ENCODE measurements around the gene TMEM132D. TPM values are rescaled to one million over a fixed set of nuclear protein-coding genes. Genes with fewer than 3 reads are reported as not detected.

TMEM132D gene
- total RNA-seq, 1 donor from 2014 or later, result not detected

GRCh38 chr12:129665414-129665813, 238.4 kb downstream of the TMEM132D start:
- intact Hi-C loops (cut with micrococcal nuclease), result no loop called here

- intact Hi-C loops (cut with micrococcal nuclease), result no loop called here
Measured at GRCh38 chr12:129662234-129662633, 241.6 kb downstream of the TMEM132D start.

- intact Hi-C loops (cut with micrococcal nuclease), result no loop called here
Measured at GRCh38 chr12:129660946-129661345, 242.9 kb downstream of the TMEM132D start.

- intact Hi-C loops (cut with micrococcal nuclease), result no loop called here
Measured at GRCh38 chr12:129659961-129660622, 243.7 kb downstream of the TMEM132D start.

- intact Hi-C loops (cut with micrococcal nuclease), result no loop called here
Measured at GRCh38 chr12:129657179-129657578, 246.6 kb downstream of the TMEM132D start.

GRCh38 chr12:129651951-129652350, 251.9 kb downstream of the TMEM132D start:
- intact Hi-C loops (cut with micrococcal nuclease), result no loop called here

- intact Hi-C loops (cut with micrococcal nuclease), result no loop called here
Measured at GRCh38 chr12:129641926-129642325, 261.9 kb downstream of the TMEM132D start.

- intact Hi-C loops (cut with micrococcal nuclease), result no loop called here
Measured at GRCh38 chr12:129635021-129635685, 268.7 kb downstream of the TMEM132D start.

GRCh38 chr12:129631316-129631715, 272.5 kb downstream of the TMEM132D start:
- intact Hi-C loops (cut with micrococcal nuclease), result no loop called here

GRCh38 chr12:129629901-129630300, 273.9 kb downstream of the TMEM132D start:
- intact Hi-C loops (cut with micrococcal nuclease), result no loop called here

GRCh38 chr12:129622566-129622965, 281.3 kb downstream of the TMEM132D start:
- intact Hi-C loops (cut with micrococcal nuclease), result no loop called here

- intact Hi-C loops (cut with micrococcal nuclease), result no loop called here
Measured at GRCh38 chr12:129619271-129619670, 284.6 kb downstream of the TMEM132D start.

- intact Hi-C loops (cut with micrococcal nuclease), result no loop called here
Measured at GRCh38 chr12:129617849-129618248, 286.0 kb downstream of the TMEM132D start.

- intact Hi-C loops (cut with micrococcal nuclease), result no loop called here
Measured at GRCh38 chr12:129615001-129615400, 288.8 kb downstream of the TMEM132D start.

GRCh38 chr12:129614221-129614885, 289.5 kb downstream of the TMEM132D start:
- intact Hi-C loops (cut with micrococcal nuclease), result no loop called here

GRCh38 chr12:129613314-129613713, 290.5 kb downstream of the TMEM132D start:
- intact Hi-C loops (cut with micrococcal nuclease), result no loop called here

GRCh38 chr12:129610601-129611120, 293.2 kb downstream of the TMEM132D start:
- intact Hi-C loops (cut with micrococcal nuclease), result no loop called here

GRCh38 chr12:129607756-129608155, 296.1 kb downstream of the TMEM132D start:
- intact Hi-C loops (cut with micrococcal nuclease), result no loop called here

GRCh38 chr12:129607301-129607700, 296.5 kb downstream of the TMEM132D start:
- intact Hi-C loops (cut with micrococcal nuclease), result no loop called here

- intact Hi-C loops (cut with micrococcal nuclease), result no loop called here
Measured at GRCh38 chr12:129606239-129606638, 297.6 kb downstream of the TMEM132D start.

- intact Hi-C loops (cut with micrococcal nuclease), result no loop called here
Measured at GRCh38 chr12:129605666-129606065, 298.2 kb downstream of the TMEM132D start.

GRCh38 chr12:129604506-129604905, 299.3 kb downstream of the TMEM132D start:
- intact Hi-C loops (cut with micrococcal nuclease), result no loop called here
